Heart right ventricle (tissue), 16 donors: ENCODE measurements around the gene EIF1B. TPM values are rescaled to one million over a fixed set of nuclear protein-coding genes. Genes with fewer than 3 reads are reported as not detected.

Experiments used
- ATAC-seq, 8 donors: fragments of 200-7000 bp; cut with Tn5 transposase; one replicate each; pipeline ENCODE4 v1.9.1; 2020; ENCODE audit warnings: mild to moderate bottlenecking in 8 of 8, moderate library complexity in 8 of 8, moderate number of reproducible peaks in 1 of 8
- DNase-seq, 2 donors: peaks; one replicate each; pipeline ENCODE4 v3.0.0-alpha.2; 2020
- H3K27ac ChIP-seq, 10 donors: fragments of 200-600 bp; sonication (generic) in 2 of 10; one replicate each; pipeline versions ENCODE4 v1.5.0 to v1.8.0; 2020 to 2022; ENCODE audit warnings: mild to moderate bottlenecking in 3 of 10
- H3K27me3 ChIP-seq, 7 donors: fragments of 200-600 bp; one replicate each; pipeline ENCODE4 v1.8.0; 2021 to 2022; ENCODE audit warnings: mild to moderate bottlenecking in 2 of 7
- H3K36me3 ChIP-seq, 9 donors: fragments of 200-600 bp; sonication (generic) in 1 of 9; one replicate each; pipeline versions ENCODE4 v1.5.0 to v1.8.0; 2020 to 2022; ENCODE audit warnings: mild to moderate bottlenecking in 2 of 9
- H3K4me1 ChIP-seq, 9 donors: fragments of 200-600 bp; sonication (generic) in 1 of 9; one replicate each; pipeline versions ENCODE4 v1.5.0 to v1.8.0; 2020 to 2022; ENCODE audit warnings: mild to moderate bottlenecking in 4 of 9
- H3K4me3 ChIP-seq, 10 donors: fragments of 200-600 bp; sonication (generic) in 2 of 10; one replicate each; pipeline versions ENCODE4 v1.5.0 to v1.8.0; 2020 to 2022; ENCODE audit warnings: mild to moderate bottlenecking in 7 of 10, moderate library complexity in 2 of 10
- H3K9me3 ChIP-seq, 11 donors: fragments of 200-600 bp in 10 of 11; sonication (generic) in 2 of 11; one replicate each; pipeline versions ENCODE4 v1.5.0 to v1.8.0; 2013 to 2022; ENCODE audit warnings: mild to moderate bottlenecking in 2 of 11, control low read depth in 1 of 11, moderate library complexity in 1 of 11
- WGBS, 2 donors: extraction: QIAGEN DNeasy Blood & Tissue Kit; methylation state at CpG; one replicate each; pipeline ENCODE4 v1.1.7; 2013; ENCODE audit warnings: inconsistent platforms in 1 of 2; 5-methylcytosine and 5-hydroxymethylcytosine counted together
- intact Hi-C, 10 donors: fragments of 100-400 bp; cut with DNase I; formaldehyde crosslinking; loops; one replicate each; pipeline versions ENCODE4 v1.11.1 to v1.14.2; 2022
- long read RNA-seq, 3 donors: library from polyadenylated mRNA; unstranded; transcript quantifications; one replicate each; pipeline ENCODE4 v2.0.0, GENCODE V29; 2020 to 2021
- polyA plus RNA-seq, 2 donors: library from polyadenylated mRNA; stranded (reverse); fragments of 200-250 nt; gene quantifications; one replicate each; pipeline ENCODE4 v1.2.3, GENCODE V29; 2013
- total RNA-seq, 10 donors: library from RNA; stranded (reverse); fragmentation: NEBNext Ultra II Directional in 3 of 10; extraction: Animal tissue kit (Norgen Biotek cat#: 25700) in 3 of 10; gene quantifications; one replicate each; pipeline versions ENCODE4 v1.2.1 to v1.2.4, GENCODE V29; 2021 to 2023
- TF ChIP-seq, protein P1 (sequence below), 9 donors: fragments of 200-600 bp; sonication (generic) in 2 of 9; IDR thresholded peaks; one replicate each; pipeline versions ENCODE4 v1.5.0 to v1.8.0; 2021 to 2022; ENCODE audit warnings: antibody characterized with exemption in 9 of 9, mild to moderate bottlenecking in 5 of 9, moderate library complexity in 1 of 9
- donor health status: Arrhythmogenic right ventricular cardiomyopathy.
- donor health status: ischemic (EF 13 %, LVEDD 7.1; RV severe dilation, severe dysfunction).
- donor health status: healthy with polysubstance abuse.
- donor health status: DM: no; HTN: yes; CAD: no.
- donor health status: DM: no; HTN: no; CAD: no.
- donor health status: ischemic (EF 25% LVEDD 6.9; RV normal size, moderate dysfunction).
- donor health status: ischemic (EF 25% LVEDD 5.7; RV mildly dilated, moderate dysfunction).
- donor health status: healthy.
- donor health status: DM: yes; HTN: yes; CAD: no.
- donor health status: Ischemic cardiomyopathy.
- donor health status: ischemic (EF 35%, LVEDD 5.7; RV mildly dilated, moderate dysfunction).
- donor health status: nonischemic (EF 11% LVEDD 7.7; RV severe dilation, severe dysfunction).
- donor health status: DM: yes; HTN: yes; CAD: no.
- donor health status: PGD.
- donor health status: ischemic (EF 29% LVEDD 5.4; RV normal size, mild dysfunction).
- donor health status: nonischemic (EF 23%, LVEDD 6.1; RV moderate dilation, normal function).

EIF1B gene
- total RNA-seq (100 to 1,000 TPM; 203 to 381 (median 303) TPM), polyA plus RNA-seq (100 to 1,000 TPM; 111 to 202 TPM)
- long read RNA-seq, donor 1, transcript EIF1B-201 (4 exons, 1,010 nt), result major isoform, 330 of 352 reads
- long read RNA-seq, donor 1, partial matches to known transcripts, result 9 of 352 reads
- long read RNA-seq, donor 1, other reads (novel, unspliced or antisense), result 12 of 352 reads
- long read RNA-seq, donor 2, transcript EIF1B-201 (4 exons, 1,010 nt), result major isoform, 214 of 233 reads
- long read RNA-seq, donor 2, partial matches to known transcripts, result 4 of 233 reads
- long read RNA-seq, donor 2, other reads (novel, unspliced or antisense), result 13 of 233 reads
- long read RNA-seq, donor 3, transcript EIF1B-201 (4 exons, 1,010 nt), result major isoform, 100 of 114 reads
- long read RNA-seq, donor 3, partial matches to known transcripts, result 4 of 114 reads
- long read RNA-seq, donor 3, other reads (novel, unspliced or antisense), result 8 of 114 reads

DNA sequence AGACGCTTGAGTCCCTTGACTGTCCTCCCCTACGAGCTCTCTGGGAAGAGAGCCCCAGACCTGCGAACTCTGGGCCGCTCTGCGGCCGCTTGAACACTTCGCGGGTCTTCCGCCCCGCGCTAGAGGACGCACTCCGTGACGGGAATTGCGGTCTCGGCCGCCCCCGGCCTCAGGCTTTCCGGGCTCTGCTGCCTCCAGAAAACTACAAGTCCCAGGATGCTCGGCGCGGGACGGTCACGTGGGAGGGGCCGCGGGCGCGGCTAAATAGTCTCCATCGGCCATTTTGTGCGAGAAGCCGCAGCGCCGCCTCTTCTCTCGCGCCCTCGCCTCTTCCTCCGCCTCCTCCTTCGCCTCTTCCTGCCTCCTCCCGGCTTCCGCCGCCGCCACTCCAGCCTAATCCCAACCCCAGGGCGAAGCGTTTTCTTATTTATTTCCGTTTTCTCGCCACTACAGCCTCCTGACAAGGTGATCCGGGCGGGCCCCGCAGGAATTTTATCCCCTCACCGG is at the start of gene EIF1B:
Gene EIF1B, plus strand, starts transcription at position 290 of the 507 bp plus-strand sequence. CDS start 235 bp downstream, outside the sequence.
- 0 to 1% methylated on average over 44 to 50 of the region's 50 CpGs for WGBS, 2 donors
- intact Hi-C loops, result loop anchor here in 3 of 10 donors (2.0 to 5.0 kb wide), 3 partner anchors 62 to 902 kb away; partner anchors contain the start of gene RPSA (in 1 of the 3)

DNA sequence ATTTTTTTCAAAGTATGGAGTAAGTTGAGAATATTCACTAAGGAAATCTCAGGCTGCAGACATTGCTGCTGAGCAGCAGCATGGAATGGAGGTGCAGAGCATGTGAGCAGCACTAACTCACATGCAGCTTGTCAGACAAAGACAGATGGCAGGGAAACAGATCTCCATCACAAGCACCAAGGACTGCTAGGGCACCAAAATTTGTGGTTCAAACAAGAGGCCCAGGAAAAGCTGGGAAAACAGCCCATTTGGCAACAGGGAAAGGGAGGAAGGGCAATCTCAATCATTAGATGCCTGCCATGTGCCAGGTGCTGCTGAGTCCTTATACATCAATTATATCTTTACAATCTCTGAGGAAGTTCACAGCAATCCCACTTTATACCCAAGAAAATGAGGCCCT is 47.2 kb upstream of the EIF1B start:
- TF ChIP-seq, protein P1, sequence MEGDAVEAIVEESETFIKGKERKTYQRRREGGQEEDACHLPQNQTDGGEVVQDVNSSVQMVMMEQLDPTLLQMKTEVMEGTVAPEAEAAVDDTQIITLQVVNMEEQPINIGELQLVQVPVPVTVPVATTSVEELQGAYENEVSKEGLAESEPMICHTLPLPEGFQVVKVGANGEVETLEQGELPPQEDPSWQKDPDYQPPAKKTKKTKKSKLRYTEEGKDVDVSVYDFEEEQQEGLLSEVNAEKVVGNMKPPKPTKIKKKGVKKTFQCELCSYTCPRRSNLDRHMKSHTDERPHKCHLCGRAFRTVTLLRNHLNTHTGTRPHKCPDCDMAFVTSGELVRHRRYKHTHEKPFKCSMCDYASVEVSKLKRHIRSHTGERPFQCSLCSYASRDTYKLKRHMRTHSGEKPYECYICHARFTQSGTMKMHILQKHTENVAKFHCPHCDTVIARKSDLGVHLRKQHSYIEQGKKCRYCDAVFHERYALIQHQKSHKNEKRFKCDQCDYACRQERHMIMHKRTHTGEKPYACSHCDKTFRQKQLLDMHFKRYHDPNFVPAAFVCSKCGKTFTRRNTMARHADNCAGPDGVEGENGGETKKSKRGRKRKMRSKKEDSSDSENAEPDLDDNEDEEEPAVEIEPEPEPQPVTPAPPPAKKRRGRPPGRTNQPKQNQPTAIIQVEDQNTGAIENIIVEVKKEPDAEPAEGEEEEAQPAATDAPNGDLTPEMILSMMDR (IDR thresholded peaks at IDR 0.05), result no peak
- H3K4me3 ChIP-seq, result no peak overlapping the region
- H3K27me3 ChIP-seq, result no peaks in the 10 kb centered on the region
- H3K4me1 ChIP-seq, result peaks cover 0 to 5% (median 0%) of the 10 kb centered on the region in 9 donors
- intact Hi-C loops, result no loop called here
- DNase-seq (no peak), ATAC-seq (no peak)
- H3K36me3 ChIP-seq, result no peaks in the 10 kb centered on the region
- no peaks in the 10 kb centered on the region for H3K9me3 ChIP-seq
- H3K27ac ChIP-seq, result no peak overlapping the region

More for the DNA sequence above, at the start of gene EIF1B:
- H3K4me3 ChIP-seq, result peak within 1 kb of the TSS; percentile 65 to 98 (median 90)
- TF ChIP-seq, protein P1 (IDR thresholded peaks at IDR 0.05), result peak; percentile 84 to 99 (median 94)
- no peaks in the 10 kb centered on the region for H3K9me3 ChIP-seq
- H3K27ac ChIP-seq, result peak within 1 kb of the TSS; percentile 90 to 100 (median 98)
- H3K27me3 ChIP-seq, result no peaks in the 10 kb centered on the region
- ATAC-seq, result peak; percentile 94 to 98 (median 97)
- peaks cover 0 to 37% (median 31%) of the 10 kb centered on the region in 9 donors for H3K36me3 ChIP-seq
- H3K4me1 ChIP-seq, result peaks cover 0 to 54% (median 43%) of the 10 kb centered on the region in 9 donors
- peak; percentile 99 for DNase-seq

GRCh38 chr3:40264451-40264850 is 45.1 kb upstream of the EIF1B start:
- Histone ChIP-seq H3K36me3 (no peaks in the 10 kb centered on the region), H3K4me3 (no peak overlapping the region), H3K27me3 (no peaks in the 10 kb centered on the region), H3K9me3 (no peaks in the 10 kb centered on the region), H3K4me1 (peaks cover 0 to 15% (median 8%) of the 10 kb centered on the region in 9 donors), H3K27ac (no peak overlapping the region)
- no peak for DNase-seq
- WGBS, 2 donors, result 80 to 87% methylated on average over 1 of the region's 1 CpG
- TF ChIP-seq, protein P1 (IDR thresholded peaks at IDR 0.05), result no peak
- intact Hi-C loops, result no loop called here
- ATAC-seq, result no peak

GRCh38 chr3:40265181-40265580 is 44.3 kb upstream of the EIF1B start:
- Histone ChIP-seq H3K36me3 (no peaks in the 10 kb centered on the region), H3K27ac (no peak overlapping the region), H3K27me3 (no peaks in the 10 kb centered on the region), H3K4me1 (peaks cover 0 to 15% (median 8%) of the 10 kb centered on the region in 9 donors), H3K4me3 (no peak overlapping the region), H3K9me3 (peaks cover 0 to 5% (median 0%) of the 10 kb centered on the region in 11 donors)
- intact Hi-C loops, result no loop called here
- TF ChIP-seq, protein P1 (IDR thresholded peaks at IDR 0.05), result no peak
- ATAC-seq, result no peak
- DNase-seq, result no peak
